Retinal pigment epithelial cell (primary cell): ENCODE data around the gene PNPO.

ENCODE experiments used
- DNase-seq: peaks from one replicate; pipeline ENCODE4 v3.0.0-alpha.2; 2010; ENCODE audit warnings: low read depth
- H3K4me3 ChIP-seq: 2 replicates; pipeline ENCODE4 v1.5.1; 2011; ENCODE audit warnings: mild to moderate bottlenecking, low read length, control low read depth, moderate library complexity
- CTCF ChIP-seq: conservative IDR thresholded peaks from 2 replicates; pipeline ENCODE4 v1.5.1; 2011; ENCODE audit warnings: low read depth, low read length, control low read depth, inconsistent platforms

Gene PNPO

GRCh38 chr17:47941246-47942095, at the start of gene PNPO:
TSS of gene PNPO (plus strand) at chr17:47941571. CDS start at chr17:47941676, 105 bp downstream.
- TF ChIP-seq CTCF: no peak
- peak within 1 kb of the TSS; percentile 83 for H3K4me3 ChIP-seq
- peak; percentile 92 for DNase-seq

GRCh38 chr17:47894498-47895346, 46.6 kb upstream of the PNPO start:
- peak overlapping the region; percentile 81 for H3K4me3 ChIP-seq
- TF ChIP-seq CTCF: no peak
- no peak for DNase-seq

- no peak for TF ChIP-seq CTCF
- no peak for DNase-seq
- H3K4me3 ChIP-seq: peak overlapping the region; percentile 81
Observed at GRCh38 chr17:47895347-47895855, 46.0 kb upstream of the PNPO start.

- peak; percentile 100 for DNase-seq
- H3K4me3 ChIP-seq: peak within 1 kb of the TSS; percentile 81
- TF ChIP-seq CTCF: peak; percentile 10
Observed at GRCh38 chr17:47895856-47896671, 45.3 kb upstream of the PNPO start, which contains the start of gene SP2. TSS of gene SP2 (plus strand) at chr17:47896236. CDS start at chr17:47896287, 51 bp downstream.

- DNase-seq: no peak
- no peak for TF ChIP-seq CTCF
- peak overlapping the region; percentile 71 for H3K4me3 ChIP-seq
Observed at GRCh38 chr17:47896672-47897490, 44.5 kb upstream of the PNPO start.

- no peak for DNase-seq
- no peak for TF ChIP-seq CTCF
- H3K4me3 ChIP-seq: peak overlapping the region; percentile 71
Observed at GRCh38 chr17:47897561-47897960, 43.8 kb upstream of the PNPO start.
